ENCODE data around the gene EDA2R.

DNA sequence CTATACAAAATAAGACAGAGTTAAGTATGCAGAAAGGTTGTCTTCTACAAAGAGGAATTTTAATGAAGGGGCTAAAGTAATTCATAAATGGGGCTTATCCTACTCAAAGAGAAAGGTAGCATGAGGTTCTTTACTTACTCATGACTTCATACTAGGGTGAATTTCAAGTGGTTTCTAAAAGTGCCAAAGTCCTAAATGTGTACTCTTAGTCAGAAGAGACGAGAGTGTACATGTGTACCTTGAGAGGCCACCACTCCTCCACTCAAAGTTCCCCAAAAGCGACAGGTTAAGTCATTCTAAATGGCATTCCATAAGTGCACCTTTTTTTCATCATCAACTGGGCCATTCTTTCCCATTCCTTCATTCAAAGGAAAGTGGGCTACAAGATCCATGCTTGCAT lies 21.9 kb downstream of the EDA2R start:
- TF ChIP-seq, protein P1, sequence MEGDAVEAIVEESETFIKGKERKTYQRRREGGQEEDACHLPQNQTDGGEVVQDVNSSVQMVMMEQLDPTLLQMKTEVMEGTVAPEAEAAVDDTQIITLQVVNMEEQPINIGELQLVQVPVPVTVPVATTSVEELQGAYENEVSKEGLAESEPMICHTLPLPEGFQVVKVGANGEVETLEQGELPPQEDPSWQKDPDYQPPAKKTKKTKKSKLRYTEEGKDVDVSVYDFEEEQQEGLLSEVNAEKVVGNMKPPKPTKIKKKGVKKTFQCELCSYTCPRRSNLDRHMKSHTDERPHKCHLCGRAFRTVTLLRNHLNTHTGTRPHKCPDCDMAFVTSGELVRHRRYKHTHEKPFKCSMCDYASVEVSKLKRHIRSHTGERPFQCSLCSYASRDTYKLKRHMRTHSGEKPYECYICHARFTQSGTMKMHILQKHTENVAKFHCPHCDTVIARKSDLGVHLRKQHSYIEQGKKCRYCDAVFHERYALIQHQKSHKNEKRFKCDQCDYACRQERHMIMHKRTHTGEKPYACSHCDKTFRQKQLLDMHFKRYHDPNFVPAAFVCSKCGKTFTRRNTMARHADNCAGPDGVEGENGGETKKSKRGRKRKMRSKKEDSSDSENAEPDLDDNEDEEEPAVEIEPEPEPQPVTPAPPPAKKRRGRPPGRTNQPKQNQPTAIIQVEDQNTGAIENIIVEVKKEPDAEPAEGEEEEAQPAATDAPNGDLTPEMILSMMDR (IDR thresholded peaks at IDR 0.05): no peak
- TF ChIP-seq POLR2A (IDR thresholded peaks at IDR 0.05): no peak
